ENCODE data around the gene BCLAF1. TPM values are rescaled to one million over a fixed set of nuclear protein-coding genes. Genes with fewer than 3 reads are reported as not detected.

Gene BCLAF1
- total and polyA plus RNA-seq, 2 donors (not counting 3 experiments of a cell fraction or from before 2014, with no cell fraction given), result 23.4 to 151 TPM

DNA sequence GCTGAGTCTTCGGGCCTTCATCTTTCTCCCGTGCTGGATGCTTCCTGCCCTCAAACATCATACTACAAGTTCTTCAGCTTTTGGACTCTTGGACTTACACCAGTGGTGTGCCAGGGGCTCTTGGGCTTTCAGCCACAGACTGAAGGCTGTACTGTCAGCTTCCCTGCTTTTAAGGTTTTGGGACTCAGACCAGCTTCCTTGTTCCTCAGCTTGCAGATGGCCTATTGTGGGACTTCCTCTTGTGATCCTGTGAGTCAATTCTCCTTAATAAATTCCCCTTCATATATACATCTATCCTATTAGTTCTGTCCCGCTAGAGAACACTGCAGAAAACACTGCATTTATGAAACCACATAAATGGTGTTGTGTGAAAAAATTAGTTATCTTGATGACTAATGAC is 13.9 kb upstream of the BCLAF1 start:
- POLR2A ChIA-PET, result interaction anchor here (0.8 kb wide), 1 partner anchor 14 kb away, joined by 4 read pairs; the partner anchor contains the start of gene BCLAF1
- TF ChIP-seq POLR2A (IDR thresholded peaks at IDR 0.05; ENCODE audit: low read depth, low read length), result no peak
- TF ChIP-seq, protein P1, sequence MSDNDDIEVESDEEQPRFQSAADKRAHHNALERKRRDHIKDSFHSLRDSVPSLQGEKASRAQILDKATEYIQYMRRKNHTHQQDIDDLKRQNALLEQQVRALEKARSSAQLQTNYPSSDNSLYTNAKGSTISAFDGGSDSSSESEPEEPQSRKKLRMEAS (IDR thresholded peaks at IDR 0.05; ENCODE audit: insufficient read depth, insufficient read length), result no peak
- CTCF ChIA-PET, result interaction anchor here (1.5 kb wide), 1 partner anchor 12 kb away, joined by 5 read pairs; no protein-coding TSS in a partner anchor
- Histone ChIP-seq H3K27ac (ENCODE audit: insufficient read depth, low read depth, low read length) (no peak overlapping the region), H3K27me3 (ENCODE audit: control insufficient read depth in 2 of 2, insufficient read depth in 2 of 2, low read length in 2 of 2) (peaks cover 0 to 5% of the 10 kb centered on the region in 2 experiments), H2AFZ (ENCODE audit: low read depth, low read length) (no peak overlapping the region), H3K9me1 (replicated peaks; ENCODE audit: control insufficient read depth, extremely low read depth, insufficient read depth, low read length) (no peaks in the 10 kb centered on the region), H3K79me2 (ENCODE audit: control insufficient read depth, insufficient read depth, low read length) (no peaks in the 10 kb centered on the region), H3K9ac (replicated peaks; ENCODE audit: extremely low read depth, insufficient read depth, low read length) (no peak overlapping the region), H3K4me2 (ENCODE audit: insufficient read depth, low read length) (no peak overlapping the region), H3K4me1 (ENCODE audit: control insufficient read depth, extremely low read depth, insufficient read depth, low read length) (no peaks in the 10 kb centered on the region), H4K20me1 (replicated peaks; ENCODE audit: control insufficient read depth, extremely low read depth, insufficient read depth, low read length) (no peaks in the 10 kb centered on the region), H3K36me3 (ENCODE audit: control insufficient read depth in 2 of 2, extremely low read depth in 1 of 2, insufficient read depth in 2 of 2, low read length in 2 of 2) (no peaks in the 10 kb centered on the region), H3K4me3 (replicated peaks in 1 of 3; ENCODE audit: insufficient read depth in 1 of 3, low read depth in 1 of 3, low read length in 3 of 3) (no peak overlapping the region), H3K9me3 (replicated peaks; ENCODE audit: control insufficient read depth, insufficient read depth, low read length) (no peaks in the 10 kb centered on the region)
- dilution Hi-C loops (cut with MboI; ENCODE audit: extremely low pct_ligation_motif_present, low sequenced_read_pairs), result no loop called here
- intact Hi-C loops (cut with micrococcal nuclease), result no loop called here
- DNase-seq (ENCODE audit: low read depth, low spot score) (no peak), FAIRE-seq (no peak)
- no TSS peak for BruUV-seq (replicated peaks)

DNA sequence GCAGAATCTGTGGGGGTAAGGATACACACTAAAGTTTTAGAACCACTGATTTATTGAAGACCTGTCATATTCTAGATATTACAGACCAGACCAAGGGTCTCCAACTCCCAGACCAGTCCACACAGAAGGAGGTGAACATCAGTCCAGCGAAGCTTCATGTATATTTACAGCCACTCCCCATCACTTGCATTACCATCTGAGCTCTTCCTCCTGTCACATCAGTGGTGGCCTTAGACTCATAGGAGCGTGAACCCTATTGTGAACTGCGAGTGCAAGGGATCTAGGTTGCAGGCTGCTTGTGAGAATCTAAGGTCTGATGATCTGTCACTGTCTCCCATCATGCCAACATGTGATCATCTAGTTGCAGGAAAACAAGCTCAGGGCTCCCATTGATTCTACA is 5.0 kb upstream of the BCLAF1 start:
- no peak for FAIRE-seq
- Histone ChIP-seq H3K27ac (ENCODE audit: insufficient read depth, low read depth, low read length) (no peak overlapping the region), H3K36me3 (ENCODE audit: control insufficient read depth in 2 of 2, extremely low read depth in 1 of 2, insufficient read depth in 2 of 2, low read length in 2 of 2) (no peaks in the 10 kb centered on the region), H3K27me3 (ENCODE audit: control insufficient read depth in 2 of 2, insufficient read depth in 2 of 2, low read length in 2 of 2) (peaks cover 0 to 3% of the 10 kb centered on the region in 2 experiments), H3K9me3 (replicated peaks; ENCODE audit: control insufficient read depth, insufficient read depth, low read length) (no peaks in the 10 kb centered on the region), H3K9me1 (replicated peaks; ENCODE audit: control insufficient read depth, extremely low read depth, insufficient read depth, low read length) (no peaks in the 10 kb centered on the region), H3K79me2 (ENCODE audit: control insufficient read depth, insufficient read depth, low read length) (no peaks in the 10 kb centered on the region), H4K20me1 (replicated peaks; ENCODE audit: control insufficient read depth, extremely low read depth, insufficient read depth, low read length) (no peaks in the 10 kb centered on the region), H3K4me2 (ENCODE audit: insufficient read depth, low read length) (no peak overlapping the region), H3K4me1 (ENCODE audit: control insufficient read depth, extremely low read depth, insufficient read depth, low read length) (peaks cover 13% of the 10 kb centered on the region), H3K4me3 (replicated peaks in 1 of 3; ENCODE audit: insufficient read depth in 1 of 3, low read depth in 1 of 3, low read length in 3 of 3) (no peak overlapping the region), H3K9ac (replicated peaks; ENCODE audit: extremely low read depth, insufficient read depth, low read length) (no peak overlapping the region), H2AFZ (ENCODE audit: low read depth, low read length) (no peak overlapping the region)
- ChIA-PET POLR2A (no interaction called here), CTCF (interaction anchor here (0.7 to 1.5 kb wide), 3 partner anchors 23 to 759 kb away, joined by 3 read pairs; no protein-coding TSS in a partner anchor)
- DNase-seq (ENCODE audit: low read depth, low spot score), result no peak
- dilution Hi-C loops (cut with MboI; ENCODE audit: extremely low pct_ligation_motif_present, low sequenced_read_pairs), result no loop called here
- intact Hi-C loops (cut with micrococcal nuclease), result loop anchor here (10.0 kb wide), 1 partner anchor 530 kb away; the partner anchor contains the start of gene PEX7
- BruUV-seq (replicated peaks), result no TSS peak
- TF ChIP-seq EZH2 (IDR thresholded peaks at IDR 0.05; ENCODE audit: borderline replicate concordance, low read depth, low read length, severe bottlenecking) (no peak), JUN (IDR thresholded peaks at IDR 0.05; ENCODE audit: borderline replicate concordance, insufficient read depth, insufficient read length, low read depth) (no peak), POLR2A (IDR thresholded peaks at IDR 0.05; ENCODE audit: low read depth, low read length) (no peak), GATA2 (IDR thresholded peaks at IDR 0.05; ENCODE audit: insufficient read depth, insufficient read length, low read depth, low read length) (no peak), FOS (IDR thresholded peaks at IDR 0.05; ENCODE audit: borderline replicate concordance, insufficient read depth, low read length) (no peak), MYC (IDR thresholded peaks at IDR 0.05; ENCODE audit: low read depth, low read length) (no peak), POLR2AphosphoS5 (IDR thresholded peaks at IDR 0.05; ENCODE audit: insufficient read depth, low read depth, low read length) (no peak)
- TF ChIP-seq, protein P1 (IDR thresholded peaks at IDR 0.05; ENCODE audit: insufficient read depth, insufficient read length), result no peak
- TF ChIP-seq, protein P2, sequence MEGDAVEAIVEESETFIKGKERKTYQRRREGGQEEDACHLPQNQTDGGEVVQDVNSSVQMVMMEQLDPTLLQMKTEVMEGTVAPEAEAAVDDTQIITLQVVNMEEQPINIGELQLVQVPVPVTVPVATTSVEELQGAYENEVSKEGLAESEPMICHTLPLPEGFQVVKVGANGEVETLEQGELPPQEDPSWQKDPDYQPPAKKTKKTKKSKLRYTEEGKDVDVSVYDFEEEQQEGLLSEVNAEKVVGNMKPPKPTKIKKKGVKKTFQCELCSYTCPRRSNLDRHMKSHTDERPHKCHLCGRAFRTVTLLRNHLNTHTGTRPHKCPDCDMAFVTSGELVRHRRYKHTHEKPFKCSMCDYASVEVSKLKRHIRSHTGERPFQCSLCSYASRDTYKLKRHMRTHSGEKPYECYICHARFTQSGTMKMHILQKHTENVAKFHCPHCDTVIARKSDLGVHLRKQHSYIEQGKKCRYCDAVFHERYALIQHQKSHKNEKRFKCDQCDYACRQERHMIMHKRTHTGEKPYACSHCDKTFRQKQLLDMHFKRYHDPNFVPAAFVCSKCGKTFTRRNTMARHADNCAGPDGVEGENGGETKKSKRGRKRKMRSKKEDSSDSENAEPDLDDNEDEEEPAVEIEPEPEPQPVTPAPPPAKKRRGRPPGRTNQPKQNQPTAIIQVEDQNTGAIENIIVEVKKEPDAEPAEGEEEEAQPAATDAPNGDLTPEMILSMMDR (IDR thresholded peaks at IDR 0.05; ENCODE audit: extremely low read depth in 1 of 2, insufficient read depth in 1 of 2, low read depth in 1 of 2, low read length in 2 of 2), result no peak

Data from endothelial cell of umbilical vein (primary cell).